RPMI7951 (cell line): Measurements from ENCODE around the gene MRPL49. TPM values are rescaled to one million over a fixed set of nuclear protein-coding genes. Genes with fewer than 3 reads are reported as not detected.

Experiments used
- DNase-seq: peaks from one replicate; pipeline ENCODE4 v3.0.0-alpha.2; 2012; ENCODE audit warnings: low read depth
- total RNA-seq: library from RNA; depleted of rRNA; stranded (reverse); fragments of >200 nt; shearing (Covaris generic); gene quantifications from 2 replicates; pipeline ENCODE4 v1.2.3, GENCODE V29; 2014

MRPL49 gene
- total RNA-seq, 1 experiment from 2014 or later, result 50.6 TPM

DNA sequence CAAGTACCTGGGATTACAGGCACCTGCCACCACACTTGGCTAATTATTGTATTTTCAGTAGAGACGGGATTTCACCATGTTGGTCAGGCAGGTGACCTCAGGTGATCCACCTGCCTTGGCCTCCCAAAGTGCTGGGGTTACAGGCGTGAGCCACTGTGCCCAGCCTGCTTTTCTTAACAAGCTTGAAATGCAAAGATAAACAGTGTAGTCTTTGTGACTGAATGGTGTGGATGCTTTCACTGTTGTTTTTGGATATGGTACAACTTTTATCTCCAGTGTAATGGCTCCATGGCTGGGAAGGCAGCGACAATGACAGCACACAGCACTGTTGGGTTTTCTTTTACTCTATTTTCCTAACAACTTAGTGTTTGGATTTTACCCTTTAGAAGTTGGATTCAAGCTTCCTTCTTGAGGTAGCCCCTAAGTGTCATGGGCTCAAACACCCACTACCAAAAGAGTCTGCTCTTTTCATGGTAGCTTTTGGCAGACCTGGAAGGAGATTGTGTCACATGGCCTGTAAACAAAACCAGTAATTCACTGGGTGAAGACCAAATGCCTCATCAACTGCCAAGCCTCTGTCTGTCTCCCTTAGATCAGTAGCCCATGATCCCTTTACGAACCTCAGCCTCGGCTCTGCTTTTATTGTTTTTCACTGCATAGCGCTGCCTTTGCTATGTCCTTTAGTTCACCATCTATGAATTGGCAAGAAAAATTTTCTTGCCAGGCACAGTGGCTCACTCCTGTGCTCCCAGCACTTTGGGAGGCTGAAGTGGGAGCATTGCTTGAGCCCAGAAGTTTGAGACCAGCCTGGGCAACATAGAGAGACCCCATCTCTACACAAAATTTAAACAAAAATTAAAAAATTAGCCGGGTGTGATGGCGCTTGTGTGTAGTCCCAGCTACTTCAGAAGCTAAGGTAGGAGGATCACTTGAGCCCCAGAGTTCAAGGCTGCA is 19.7 kb upstream of the MRPL49 start:
- DNase-seq, result no peak

DNA sequence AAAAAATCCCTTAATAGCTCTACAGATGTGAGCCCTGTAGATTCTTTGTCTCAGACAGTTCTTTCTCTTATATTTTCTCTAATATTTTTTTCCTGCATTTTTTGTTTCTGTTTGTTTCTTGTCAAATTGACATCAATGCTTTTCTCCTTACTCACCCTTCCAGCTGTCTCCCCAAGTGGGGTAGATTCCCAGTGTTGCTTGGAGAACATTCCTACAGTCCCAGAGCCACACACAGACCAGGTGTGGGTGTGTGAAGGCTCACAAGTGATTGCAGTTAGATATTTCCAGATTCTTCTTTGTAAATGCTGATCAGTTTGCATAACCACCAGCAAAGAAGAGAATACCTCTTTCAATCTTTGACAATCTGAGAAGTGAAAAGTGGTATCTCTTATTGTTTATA is 18.6 kb upstream of the MRPL49 start:
- DNase-seq, result no peak

DNA sequence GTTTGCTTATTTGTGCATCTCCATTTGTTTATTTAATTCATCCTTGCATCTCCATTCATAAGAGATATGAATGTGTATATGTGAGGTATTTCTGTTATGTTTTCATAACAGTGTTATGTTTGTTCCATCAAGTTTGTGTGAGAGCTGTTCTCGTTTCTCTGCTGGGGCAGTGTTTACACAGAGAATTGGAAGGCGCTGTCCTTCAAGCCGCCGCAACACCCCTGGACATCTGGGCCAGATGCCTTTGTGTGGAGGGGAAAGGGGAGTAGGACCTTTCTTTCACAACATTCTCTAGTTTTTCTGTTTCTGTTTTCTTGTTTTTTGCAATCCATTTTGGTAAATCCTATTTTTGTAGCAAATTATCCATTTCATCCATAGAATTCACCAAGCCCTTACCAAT is 17.5 kb upstream of the MRPL49 start:
- no peak for DNase-seq

DNA sequence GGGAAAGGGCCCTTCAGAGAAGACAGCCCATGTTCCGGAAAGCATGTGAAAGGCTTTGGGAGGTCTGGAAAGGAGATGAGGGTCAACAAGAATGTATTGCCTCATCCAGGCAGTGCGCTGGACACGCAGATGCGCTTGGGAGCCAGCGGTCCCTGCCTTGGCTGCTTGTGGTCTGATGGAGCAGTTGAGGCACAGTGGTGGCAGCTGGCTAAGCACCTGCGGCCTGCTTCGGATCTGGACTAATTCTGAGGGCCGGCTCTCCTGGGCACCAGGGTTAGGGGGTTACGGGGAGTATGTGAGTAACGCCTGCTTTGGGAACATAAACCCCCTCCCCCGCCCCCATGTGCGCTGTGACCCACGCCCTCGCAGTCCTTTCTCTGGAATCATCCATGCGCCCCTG is 15.0 kb upstream of the MRPL49 start:
- no peak for DNase-seq

DNA sequence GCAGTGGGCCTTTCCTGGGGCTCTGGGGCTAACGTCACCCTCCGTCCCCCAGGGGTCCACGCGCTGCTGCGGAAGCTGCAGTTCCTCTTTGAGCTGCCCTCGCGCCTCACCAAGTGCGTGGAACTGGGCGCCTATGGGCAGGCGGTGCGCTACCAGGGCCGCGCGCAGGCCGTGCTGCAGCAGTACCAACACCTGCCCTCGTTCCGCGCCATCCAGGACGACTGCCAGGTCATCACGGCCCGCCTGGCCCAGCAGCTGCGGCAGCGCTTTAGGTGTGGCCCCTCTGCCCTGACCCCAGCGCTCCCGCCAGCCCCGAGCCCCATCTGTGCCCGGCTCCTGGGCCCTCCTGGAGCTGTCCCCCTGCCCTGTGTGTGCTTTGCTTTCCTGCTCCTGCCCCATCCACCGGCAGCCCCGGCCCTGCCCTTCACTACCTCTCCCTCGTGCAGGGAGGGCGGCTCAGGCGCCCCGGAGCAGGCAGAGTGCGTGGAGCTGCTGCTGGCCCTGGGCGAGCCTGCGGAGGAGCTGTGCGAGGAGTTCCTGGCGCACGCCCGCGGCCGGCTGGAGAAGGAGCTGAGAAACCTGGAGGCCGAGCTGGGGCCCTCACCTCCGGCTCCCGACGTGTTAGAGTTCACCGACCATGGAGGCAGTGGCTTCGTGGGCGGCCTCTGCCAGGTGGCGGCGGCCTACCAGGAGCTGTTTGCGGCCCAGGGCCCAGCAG is 14.2 kb upstream of the MRPL49 start:
- no peak for DNase-seq

DNA sequence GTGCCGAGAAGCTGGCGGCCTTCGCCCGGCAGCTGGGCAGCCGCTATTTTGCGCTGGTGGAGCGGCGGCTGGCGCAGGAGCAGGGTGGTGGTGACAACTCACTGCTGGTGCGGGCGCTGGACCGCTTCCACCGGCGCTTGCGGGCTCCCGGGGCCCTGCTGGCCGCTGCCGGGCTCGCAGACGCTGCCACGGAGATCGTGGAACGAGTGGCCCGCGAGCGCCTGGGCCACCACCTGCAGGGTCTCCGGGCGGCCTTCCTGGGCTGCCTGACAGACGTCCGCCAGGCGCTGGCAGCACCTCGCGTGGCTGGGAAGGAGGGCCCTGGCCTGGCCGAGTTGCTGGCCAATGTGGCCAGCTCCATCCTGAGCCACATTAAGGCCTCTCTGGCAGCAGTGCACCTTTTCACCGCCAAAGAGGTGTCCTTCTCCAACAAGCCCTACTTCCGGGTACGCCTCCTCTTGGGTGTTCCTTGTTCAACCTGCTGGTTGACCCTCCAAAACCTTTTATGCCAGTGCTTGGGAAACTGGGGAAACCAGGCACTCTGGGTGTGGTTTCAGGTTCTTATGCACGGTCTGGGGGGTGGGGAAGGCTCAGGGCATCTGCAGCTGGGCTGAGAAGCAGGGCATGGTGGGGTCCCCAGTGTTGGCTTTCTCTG is 13.5 kb upstream of the MRPL49 start:
- no peak for DNase-seq

DNA sequence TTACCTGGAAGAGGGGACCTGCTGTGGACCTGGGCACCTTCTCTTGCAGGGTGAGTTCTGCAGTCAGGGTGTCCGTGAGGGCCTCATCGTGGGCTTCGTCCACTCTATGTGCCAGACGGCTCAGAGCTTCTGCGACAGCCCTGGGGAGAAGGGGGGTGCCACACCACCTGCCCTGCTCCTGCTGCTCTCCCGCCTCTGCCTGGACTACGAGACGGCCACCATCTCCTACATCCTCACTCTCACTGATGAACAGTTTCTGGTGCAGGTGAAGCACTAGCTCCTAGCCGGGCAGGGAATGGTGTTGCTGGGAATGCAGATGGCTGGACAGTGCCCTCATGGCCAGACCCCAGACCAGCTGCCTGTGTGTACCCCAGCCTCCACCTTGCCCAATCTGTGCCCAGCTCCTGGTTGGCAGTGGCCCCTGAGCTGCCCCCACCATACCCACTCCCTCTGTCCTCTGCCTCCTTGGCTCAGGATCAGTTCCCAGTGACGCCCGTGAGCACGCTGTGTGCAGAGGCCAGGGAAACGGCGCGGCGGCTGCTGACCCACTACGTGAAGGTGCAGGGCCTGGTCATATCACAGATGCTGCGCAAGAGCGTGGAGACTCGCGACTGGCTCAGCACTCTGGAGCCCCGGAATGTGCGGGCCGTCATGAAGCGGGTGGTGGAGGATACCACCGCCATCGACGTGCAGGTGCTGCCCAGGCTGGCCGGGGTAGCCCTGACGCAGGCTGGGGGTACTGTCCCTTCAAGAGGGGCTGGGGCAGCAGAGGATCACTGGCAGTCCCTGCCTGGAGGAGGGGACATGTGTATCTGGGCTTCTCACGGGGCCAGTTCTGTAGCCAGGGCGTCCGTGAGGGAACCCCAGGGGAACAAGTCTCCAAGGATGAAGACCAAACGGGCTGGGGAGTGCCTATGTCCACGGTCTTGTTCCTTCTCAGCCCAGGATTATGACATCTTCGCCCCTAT is 12.6 kb upstream of the MRPL49 start:
- DNase-seq, result no peak

DNA sequence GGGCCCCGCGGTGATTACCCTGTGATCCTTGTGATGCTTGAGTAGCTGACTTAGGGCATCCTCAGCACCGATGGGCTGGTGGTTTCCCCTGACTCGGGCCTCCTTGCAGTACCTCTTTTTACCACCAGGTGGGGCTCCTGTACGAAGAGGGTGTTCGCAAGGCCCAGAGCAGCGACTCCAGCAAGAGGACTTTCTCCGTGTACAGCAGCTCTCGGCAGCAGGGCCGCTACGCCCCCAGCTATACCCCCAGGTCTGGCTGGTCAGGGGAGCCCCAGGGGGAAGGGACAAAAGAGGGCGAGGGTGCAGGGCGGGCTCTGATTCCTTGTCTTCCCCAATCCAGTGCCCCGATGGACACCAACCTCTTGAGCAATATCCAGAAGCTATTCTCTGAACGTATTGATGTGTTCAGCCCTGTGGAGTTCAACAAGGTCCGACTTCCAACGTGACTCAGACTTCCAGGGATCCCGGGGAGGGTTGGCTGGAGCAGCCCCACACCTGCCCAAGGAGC is 11.7 kb upstream of the MRPL49 start:
- DNase-seq, result peak; percentile 68

DNA sequence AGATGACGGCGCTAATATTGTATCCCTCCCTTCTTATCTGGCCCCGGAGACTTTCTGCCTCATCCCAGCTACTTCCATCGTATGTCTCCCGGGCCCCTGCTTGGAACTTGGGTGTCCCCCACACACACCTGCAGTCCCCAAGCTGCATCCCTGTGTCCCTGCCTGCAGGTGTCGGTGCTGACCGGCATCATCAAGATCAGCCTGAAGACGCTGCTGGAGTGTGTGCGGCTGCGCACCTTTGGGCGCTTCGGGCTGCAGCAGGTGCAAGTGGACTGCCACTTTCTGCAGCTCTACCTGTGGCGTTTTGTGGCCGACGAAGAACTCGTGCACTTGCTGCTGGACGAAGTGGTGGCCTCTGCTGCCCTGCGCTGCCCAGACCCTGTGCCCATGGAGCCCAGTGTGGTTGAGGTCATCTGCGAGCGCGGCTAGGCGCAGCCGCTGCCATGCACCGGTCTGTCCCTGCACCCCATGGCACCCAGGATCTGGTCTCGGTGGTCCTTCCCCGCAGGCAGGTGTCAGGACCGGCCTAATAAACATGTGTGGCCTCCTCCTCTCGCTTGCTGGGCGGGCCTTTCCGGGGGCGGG is 10.9 kb upstream of the MRPL49 start:
- DNase-seq, result no peak

DNA sequence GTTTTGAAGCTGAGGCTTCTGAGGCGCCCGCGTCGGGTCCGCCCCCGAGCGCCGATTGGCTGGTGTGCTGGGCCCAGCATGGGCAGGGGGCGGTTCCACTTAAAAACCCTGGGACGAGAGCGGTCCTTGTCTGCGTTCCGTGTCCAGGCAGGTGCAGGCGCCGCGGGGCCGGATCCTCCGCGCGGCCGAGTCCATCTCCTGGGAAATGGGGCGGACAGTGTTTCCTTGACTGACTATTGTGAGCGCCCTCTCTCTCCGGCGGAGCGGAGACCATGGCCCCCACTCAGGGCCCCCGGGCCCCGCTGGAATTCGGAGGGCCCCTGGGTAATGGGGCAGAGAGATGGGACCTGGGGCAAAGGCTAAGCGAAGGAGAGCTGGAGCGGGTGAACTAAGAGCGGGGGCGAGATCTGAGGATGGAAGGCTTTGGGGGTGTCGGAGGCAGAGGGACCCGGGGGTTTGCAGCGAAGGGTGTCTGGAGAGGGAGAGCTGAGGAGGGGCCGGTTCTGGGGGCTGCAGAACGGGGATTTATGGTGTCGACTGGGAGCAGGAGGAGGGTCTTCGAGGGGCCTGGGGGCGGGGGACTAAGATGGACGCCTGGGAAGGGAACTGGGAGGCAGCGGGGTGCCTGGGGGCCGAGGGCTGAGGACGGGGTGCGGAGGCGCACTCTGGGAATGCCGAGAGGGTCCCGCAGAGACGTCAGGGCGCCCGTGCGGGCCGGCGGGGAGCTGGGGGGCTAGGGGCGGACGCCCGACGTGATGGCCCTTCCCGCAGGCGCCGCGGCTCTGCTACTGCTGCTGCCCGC is 10.2 kb upstream of the MRPL49 start, which contains the start of gene TM7SF2:
TM7SF2 (plus strand) TSS at position 129 of the 802 bp plus-strand sequence; CDS start at position 273, 144 bp downstream.
- DNase-seq, result peak; percentile 88

DNA sequence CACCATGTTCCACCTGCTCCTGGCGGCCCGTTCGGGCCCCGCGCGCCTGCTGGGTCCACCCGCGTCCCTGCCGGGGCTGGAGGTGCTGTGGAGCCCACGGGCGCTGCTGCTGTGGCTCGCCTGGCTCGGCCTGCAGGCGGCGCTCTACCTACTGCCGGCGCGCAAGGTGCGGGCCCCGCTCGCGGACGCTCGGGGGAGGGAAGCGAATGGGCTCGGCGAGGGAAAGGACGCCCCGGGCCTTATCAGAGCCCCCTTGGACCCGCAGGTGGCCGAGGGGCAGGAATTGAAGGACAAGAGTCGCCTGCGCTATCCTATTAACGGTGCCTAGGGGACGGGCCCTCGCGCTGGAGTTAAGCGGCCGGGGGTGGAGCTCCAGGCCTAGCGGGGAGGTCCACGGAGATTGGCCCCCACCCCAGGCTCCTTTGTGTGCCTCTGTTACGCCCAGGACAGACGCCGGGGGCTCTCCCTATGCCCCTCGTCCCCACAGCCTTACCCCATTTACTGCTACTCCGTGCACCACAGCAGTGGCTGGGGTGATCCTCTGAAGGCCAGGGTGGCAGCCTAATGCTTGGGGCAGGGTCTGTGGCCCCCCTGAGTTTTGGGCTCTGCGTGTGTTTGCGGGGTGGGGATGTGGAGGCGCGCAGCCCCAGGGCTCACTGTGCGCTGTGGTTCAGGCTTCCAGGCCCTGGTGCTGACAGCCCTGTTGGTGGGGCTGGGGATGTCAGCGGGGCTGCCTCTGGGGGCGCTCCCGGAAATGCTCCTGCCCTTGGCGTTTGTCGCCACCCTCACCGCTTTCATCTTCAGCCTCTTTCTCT is 9.4 kb upstream of the MRPL49 start:
- DNase-seq, result no peak

DNA sequence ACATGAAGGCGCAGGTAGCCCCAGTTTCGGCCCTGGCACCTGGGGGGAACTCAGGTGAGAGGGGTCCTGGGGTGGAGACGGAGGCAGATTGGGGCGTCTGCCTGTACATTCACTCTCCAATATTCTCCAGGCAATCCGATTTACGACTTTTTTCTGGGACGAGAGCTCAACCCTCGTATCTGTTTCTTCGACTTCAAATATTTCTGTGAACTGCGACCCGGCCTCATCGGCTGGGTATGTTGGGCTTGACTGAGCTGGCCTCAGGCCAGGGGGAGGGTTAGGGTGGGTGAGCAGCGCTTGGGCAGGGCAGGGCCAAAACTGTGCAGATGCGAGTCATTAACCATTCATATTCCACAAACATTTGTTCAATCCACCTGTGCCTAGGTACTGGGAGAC is 8.8 kb upstream of the MRPL49 start:
- DNase-seq, result no peak

DNA sequence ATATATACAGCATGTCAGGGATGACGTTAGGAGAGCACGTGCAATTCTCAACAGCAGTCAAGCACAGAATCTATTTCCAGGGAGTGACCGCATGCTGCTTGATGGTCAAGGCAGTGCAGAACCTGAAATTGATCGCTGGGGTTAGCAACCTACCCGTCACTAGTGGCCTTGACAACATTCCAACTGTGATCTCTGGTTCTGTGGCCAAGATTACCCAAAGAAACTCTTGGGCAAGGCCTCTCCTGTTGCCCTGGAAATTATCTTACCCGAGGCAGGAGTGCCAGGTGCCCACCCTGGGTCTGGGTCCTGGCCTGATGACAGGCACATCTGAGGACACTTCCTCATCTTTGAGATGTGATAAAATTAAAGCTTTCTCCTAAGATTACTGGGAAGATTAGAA is 8.3 kb upstream of the MRPL49 start:
- no peak for DNase-seq

DNA sequence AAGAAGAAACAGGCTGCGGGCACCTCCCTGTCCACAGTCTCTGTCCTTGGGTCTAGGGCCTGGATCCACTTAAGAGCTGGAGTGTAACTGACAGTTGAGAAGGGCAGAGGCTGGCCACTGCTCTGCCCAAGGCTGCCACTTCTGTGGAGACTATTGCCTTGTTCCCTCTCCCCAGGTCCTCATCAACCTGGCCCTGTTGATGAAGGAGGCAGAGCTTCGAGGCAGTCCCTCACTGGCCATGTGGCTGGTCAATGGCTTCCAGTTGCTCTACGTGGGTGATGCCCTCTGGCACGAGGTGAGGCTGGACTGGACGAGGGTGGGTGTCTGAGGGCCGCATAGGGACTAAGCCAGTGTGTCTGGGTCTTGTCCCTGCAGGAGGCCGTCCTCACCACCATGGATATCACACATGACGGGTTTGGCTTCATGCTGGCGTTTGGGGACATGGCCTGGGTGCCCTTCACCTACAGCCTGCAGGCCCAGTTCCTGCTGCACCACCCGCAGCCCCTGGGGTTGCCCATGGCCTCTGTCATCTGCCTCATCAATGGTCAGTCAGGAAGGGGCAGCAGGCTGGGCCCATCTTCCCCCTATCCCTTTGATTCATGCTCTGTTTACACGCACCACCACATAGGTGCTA is 7.5 kb upstream of the MRPL49 start:
- DNase-seq, result no peak

DNA sequence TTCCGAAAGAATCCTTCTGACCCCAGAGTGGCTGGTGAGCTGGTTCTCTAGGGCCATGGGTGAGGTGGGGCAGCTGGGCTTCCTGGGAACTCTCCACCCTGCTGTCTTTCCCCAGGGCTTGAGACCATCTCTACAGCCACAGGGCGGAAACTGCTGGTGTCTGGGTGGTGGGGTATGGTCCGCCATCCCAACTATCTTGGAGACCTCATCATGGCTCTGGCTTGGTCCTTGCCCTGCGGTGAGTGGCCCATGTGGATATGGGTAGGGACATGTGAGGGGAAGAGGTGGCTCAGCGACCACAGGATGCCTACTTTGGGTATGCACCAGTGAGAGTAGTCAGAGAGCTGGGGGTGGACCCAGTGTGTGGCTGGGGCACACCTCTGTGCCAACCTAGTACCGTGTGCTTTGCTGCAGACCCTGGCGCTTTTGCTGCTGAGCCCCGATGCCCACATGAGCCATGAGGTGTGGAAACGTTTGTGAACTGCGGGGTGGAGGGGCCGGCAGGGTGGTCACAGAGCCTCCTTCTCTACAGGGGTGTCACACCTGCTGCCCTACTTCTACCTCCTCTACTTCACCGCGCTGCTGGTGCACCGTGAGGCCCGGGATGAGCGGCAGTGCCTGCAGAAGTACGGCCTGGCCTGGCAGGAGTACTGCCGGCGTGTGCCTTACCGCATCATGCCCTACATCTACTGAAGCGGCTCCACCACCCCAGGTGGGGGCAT is 6.6 kb upstream of the MRPL49 start:
- DNase-seq, result no peak

DNA sequence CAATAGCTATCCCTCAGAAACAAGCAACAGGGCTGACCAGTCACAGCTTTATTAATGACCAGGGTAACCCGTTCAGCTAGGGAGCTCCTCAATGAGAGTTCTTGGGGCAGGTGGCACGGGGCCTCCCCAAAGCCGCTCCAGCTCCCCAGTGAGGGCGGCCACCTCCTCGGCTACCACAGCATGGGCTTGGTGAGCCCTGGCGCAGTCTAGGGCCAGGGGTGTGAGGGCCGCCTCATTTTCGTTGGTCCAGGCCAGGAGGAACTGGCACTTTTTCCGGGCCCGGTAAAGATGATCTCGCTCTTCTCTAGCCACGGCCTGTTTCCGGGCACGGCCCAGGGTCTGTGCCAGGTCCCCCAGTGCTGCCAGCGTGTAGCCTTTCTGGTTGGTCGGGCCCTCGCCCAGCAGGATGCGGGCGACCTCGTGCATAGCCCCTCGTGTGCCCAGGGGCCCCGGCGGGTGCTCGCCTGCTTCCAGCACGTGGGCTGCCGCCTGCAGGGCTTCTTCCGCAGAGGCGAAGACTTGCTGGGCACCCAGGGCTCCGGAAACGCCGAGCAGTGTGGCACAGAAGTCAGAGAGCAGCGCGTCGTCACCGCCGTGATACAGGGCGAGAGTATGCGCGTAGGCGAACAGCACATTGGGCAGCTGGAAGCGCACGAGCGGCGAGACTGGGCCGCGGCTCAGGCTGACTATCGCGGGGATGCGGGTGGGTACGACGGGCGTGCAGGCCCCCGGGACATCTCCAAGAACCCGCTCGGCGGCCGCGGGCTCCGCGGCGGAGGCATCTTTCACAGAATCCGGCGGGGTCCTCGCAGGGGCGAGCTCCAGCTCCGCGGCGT is 5.5 kb upstream of the MRPL49 start:
- peak; percentile 47 for DNase-seq
